Calu3 (cell line): Measurements from ENCODE around the gene DHX16. TPM values are rescaled to one million over a fixed set of nuclear protein-coding genes. Genes with fewer than 3 reads are reported as not detected.
A peak's percentile ranks its signal among the peaks of the same experiment; 100 is the strongest.

Source experiments
- BruUV-seq: library from RNA; stranded (reverse); fragments of 400-500 nt; replicated peaks from 2 replicates; lab custom pipeline; 2021; lab: Mats Ljungman, UMichigan
- CTCF ChIA-PET: fragments of 300-600 bp; sonication (Branson Sonifier 250); formaldehyde crosslinking; loops from one replicate; lab custom pipeline; 2022; ENCODE audit warnings: antibody characterized with exemption; lab: Charles Lee
- DNase-seq: peaks from one replicate; pipeline ENCODE4 v3.0.0; 2022
- H3K27ac Mint-ChIP-seq: one replicate; pipeline ENCODE4 v1.8.0; 2022; ENCODE audit warnings: mixed read lengths; ENCODE audit not compliant: unreplicated experiment
- H3K27me3 Mint-ChIP-seq: one replicate; pipeline ENCODE4 v1.8.0; 2022; ENCODE audit warnings: mixed read lengths; ENCODE audit not compliant: unreplicated experiment
- H3K36me3 Mint-ChIP-seq: one replicate; pipeline ENCODE4 v1.8.0; 2022; ENCODE audit warnings: mild to moderate bottlenecking, moderate library complexity, mixed read lengths; ENCODE audit not compliant: insufficient read depth, unreplicated experiment
- H3K4me1 Mint-ChIP-seq: one replicate; pipeline ENCODE4 v1.8.0; 2022; ENCODE audit warnings: mild to moderate bottlenecking, low read depth, mixed read lengths; ENCODE audit not compliant: unreplicated experiment
- H3K4me3 Mint-ChIP-seq: one replicate; pipeline ENCODE4 v1.8.0; 2022; ENCODE audit warnings: mild to moderate bottlenecking, low read depth, moderate library complexity, mixed read lengths; ENCODE audit not compliant: unreplicated experiment
- H3K9me3 Mint-ChIP-seq: one replicate; pipeline ENCODE4 v1.8.0; 2022; ENCODE audit warnings: low read depth, mixed read lengths; ENCODE audit not compliant: unreplicated experiment
- CTCF ChIP-seq: fragments of 200-600 bp; IDR thresholded peaks from one replicate; pipeline ENCODE4 v1.8.0; 2022; ENCODE audit warnings: antibody characterized with exemption; ENCODE audit not compliant: unreplicated experiment
- intact Hi-C: fragments of 100-400 bp; cut with micrococcal nuclease; formaldehyde crosslinking; loops from one replicate; pipeline ENCODE4 v1.10.0; 2022; ENCODE audit not compliant: unreplicated experiment
- total RNA-seq: library from RNA; stranded (reverse); gene quantifications from 2 replicates; pipeline ENCODE4 v1.2.3, GENCODE V29; 2022

The DHX16 gene
- total RNA-seq, 1 experiment from 2014 or later, result 55.6 TPM

GRCh38 chr6:30716879-30717128, 44.0 kb upstream of the DHX16 start:
- CTCF ChIA-PET, result interaction anchor here (0.6 to 1.5 kb wide), 10 partner anchors 8 to 235 kb away, joined by 3 to 14 read pairs (median 6); partner anchors contain the start of genes DHX16 and NRM
- BruUV-seq, result TSS peak; percentile 67
- peaks cover 68% of the 10 kb centered on the region for H3K36me3 Mint-ChIP-seq
- H3K27ac Mint-ChIP-seq, result peak overlapping the region; percentile 95
- peak overlapping the region; percentile 95 for H3K4me3 Mint-ChIP-seq
- H3K27me3 Mint-ChIP-seq, result no peaks in the 10 kb centered on the region
- peaks cover 3% of the 10 kb centered on the region for H3K9me3 Mint-ChIP-seq
- no peak for DNase-seq
- no peak for TF ChIP-seq CTCF
- intact Hi-C loops, result no loop called here
- H3K4me1 Mint-ChIP-seq, result peaks cover 38% of the 10 kb centered on the region

GRCh38 chr6:30714263-30714662, 41.5 kb upstream of the DHX16 start:
- Mint-ChIP-seq H3K36me3 (peaks cover 56% of the 10 kb centered on the region), H3K27me3 (no peaks in the 10 kb centered on the region), H3K4me3 (no peak overlapping the region), H3K27ac (no peak overlapping the region), H3K9me3 (peaks cover 3% of the 10 kb centered on the region), H3K4me1 (peaks cover 44% of the 10 kb centered on the region)
- TF ChIP-seq CTCF, result no peak
- no TSS peak for BruUV-seq
- CTCF ChIA-PET, result no interaction called here
- intact Hi-C loops, result no loop called here
- no peak for DNase-seq

GRCh38 chr6:30712441-30712945, 39.7 kb upstream of the DHX16 start:
- Mint-ChIP-seq H3K9me3 (peaks cover 3% of the 10 kb centered on the region), H3K4me3 (no peak overlapping the region), H3K4me1 (peaks cover 60% of the 10 kb centered on the region), H3K27me3 (no peaks in the 10 kb centered on the region), H3K36me3 (peaks cover 53% of the 10 kb centered on the region), H3K27ac (no peak overlapping the region)
- DNase-seq, result no peak
- BruUV-seq, result no TSS peak
- TF ChIP-seq CTCF, result no peak
- intact Hi-C loops, result no loop called here
- CTCF ChIA-PET, result no interaction called here

GRCh38 chr6:30711758-30712380, 39.1 kb upstream of the DHX16 start:
- Mint-ChIP-seq H3K36me3 (peaks cover 47% of the 10 kb centered on the region), H3K9me3 (peaks cover 3% of the 10 kb centered on the region), H3K27ac (no peak overlapping the region), H3K4me3 (no peak overlapping the region), H3K27me3 (no peaks in the 10 kb centered on the region), H3K4me1 (peaks cover 60% of the 10 kb centered on the region)
- no peak for DNase-seq
- CTCF ChIA-PET, result interaction anchor here (1.0 kb wide), 1 partner anchor 40 kb away, joined by 3 read pairs; no protein-coding TSS in a partner anchor
- intact Hi-C loops, result no loop called here
- no TSS peak for BruUV-seq
- TF ChIP-seq CTCF, result no peak
